IMR-90 (cell line): ENCODE measurements around the gene SPOCK3. TPM values are rescaled to one million over a fixed set of nuclear protein-coding genes. Genes with fewer than 3 reads are reported as not detected.

Source experiments
- ATAC-seq: fragments of 200-7000 bp; cut with Tn5 transposase; 2 replicates; pipeline ENCODE4 v1.9.1; 2020; ENCODE audit warnings: low read depth, mild to moderate bottlenecking, moderate library complexity
- BruUV-seq: library from RNA; stranded (reverse); fragments of 400-500 nt; replicated peaks from 2 replicates; lab custom pipeline; 2021; lab: Mats Ljungman, UMichigan
- CTCF ChIA-PET: fragments of 300-600 bp; formaldehyde crosslinking; extraction: SDS; loops from one replicate; lab custom pipeline; 2021; ENCODE audit warnings: antibody characterized with exemption; lab: Yijun Ruan, JAX
- POLR2A ChIA-PET: fragments of 300-600 bp; sonication (Branson Sonifier 250); formaldehyde crosslinking; loops from one replicate; lab custom pipeline; 2022; ENCODE audit warnings: antibody characterized with exemption; ENCODE audit not compliant: unreplicated experiment; lab: Charles Lee
- DNase-seq: peaks from one replicate; pipeline ENCODE4 v3.0.0; 2013
- H2AFZ ChIP-seq: replicated peaks from 2 replicates; pipeline ENCODE3; 2013; ENCODE audit warnings: low read length, mild to moderate bottlenecking; ENCODE audit not compliant: poor library complexity
- H2AK5ac ChIP-seq: 2 replicates; pipeline ENCODE4 v1.6.1; 2013; ENCODE audit warnings: low read depth, low read length, inconsistent platforms
- H2AK9ac ChIP-seq: replicated peaks from 2 replicates; pipeline ENCODE3; 2013; ENCODE audit warnings: mild to moderate bottlenecking, low read depth, low read length, moderate library complexity; ENCODE audit not compliant: poor library complexity
- H2BK120ac ChIP-seq: 2 replicates; pipeline ENCODE4 v1.6.1; 2013; ENCODE audit warnings: low read depth, low read length, inconsistent platforms
- H2BK15ac ChIP-seq: 3 replicates; pipeline ENCODE4 v1.6.1; 2013; ENCODE audit warnings: low read depth, low read length, inconsistent platforms
- H2BK20ac ChIP-seq: 2 replicates; pipeline ENCODE4 v1.6.1; 2013; ENCODE audit warnings: low read depth, mild to moderate bottlenecking, inconsistent platforms, low read length, moderate library complexity
- H2BK5ac ChIP-seq: 2 replicates; pipeline ENCODE4 v1.6.1; 2013; ENCODE audit warnings: mild to moderate bottlenecking, low read depth, low read length, inconsistent platforms; ENCODE audit not compliant: poor library complexity, severe bottlenecking
- H3K14ac ChIP-seq: replicated peaks from 2 replicates; pipeline ENCODE4 v1.6.1; 2013; ENCODE audit warnings: low read depth, low read length, inconsistent platforms
- H3K18ac ChIP-seq: 2 replicates; pipeline ENCODE4 v1.6.1; 2013; ENCODE audit warnings: low read depth, low read length, control low read depth
- H3K23ac ChIP-seq: 2 replicates; pipeline ENCODE4 v1.6.1; 2013; ENCODE audit warnings: low read depth, low read length, inconsistent platforms
- H3K27ac ChIP-seq: 2 replicates; pipeline ENCODE4 v1.5.1; 2013; ENCODE audit warnings: mild to moderate bottlenecking, control low read depth, low read length; ENCODE audit not compliant: insufficient read depth
- H3K27me3 ChIP-seq: 2 replicates; pipeline ENCODE4 v1.6.1; 2013; ENCODE audit warnings: low read length; ENCODE audit not compliant: control insufficient read depth, insufficient read depth
- H3K36me3 ChIP-seq: 2 replicates; pipeline ENCODE4 v1.6.1; 2013; ENCODE audit warnings: low read length, mixed read lengths; ENCODE audit not compliant: control insufficient read depth, insufficient read depth
- H3K4ac ChIP-seq: 2 replicates; pipeline ENCODE4 v1.6.1; 2013; ENCODE audit warnings: low read depth, low read length, inconsistent platforms
- H3K4me1 ChIP-seq: 2 replicates; pipeline ENCODE4 v1.6.1; 2013; ENCODE audit warnings: low read length, mixed read lengths; ENCODE audit not compliant: control insufficient read depth, insufficient read depth
- H3K4me2 ChIP-seq: 2 replicates; pipeline ENCODE4 v1.6.1; 2013; ENCODE audit warnings: low read depth, mild to moderate bottlenecking, control low read depth, low read length, moderate library complexity
- H3K4me3 ChIP-seq: 2 replicates; pipeline ENCODE4 v1.5.1; 2013; ENCODE audit warnings: low read depth, mild to moderate bottlenecking, control low read depth, low read length, moderate library complexity; ENCODE audit not compliant: insufficient read depth
- H3K56ac ChIP-seq: 2 replicates; pipeline ENCODE4 v1.6.1; 2013; ENCODE audit warnings: low read length, inconsistent platforms; ENCODE audit not compliant: insufficient read depth; ENCODE audit errors: extremely low read depth
- H3K79me1 ChIP-seq, 2 experiments: 2 replicates each; pipeline ENCODE4 v1.6.1; 2013; ENCODE audit warnings: low read length in 2 of 2, inconsistent platforms in 1 of 2, low read depth in 1 of 2
- H3K9ac ChIP-seq: 2 replicates; pipeline ENCODE4 v1.6.1; 2013; ENCODE audit warnings: low read depth, low read length, control low read depth
- H3K9me1 ChIP-seq: 2 replicates; pipeline ENCODE4 v1.6.1; 2013; ENCODE audit warnings: low read length, inconsistent platforms; ENCODE audit not compliant: insufficient read depth
- H3K9me3 ChIP-seq: 2 replicates; pipeline ENCODE4 v1.6.1; 2013; ENCODE audit warnings: low read length; ENCODE audit not compliant: control insufficient read depth, insufficient read depth
- H4K20me1 ChIP-seq: 2 replicates; pipeline ENCODE4 v1.6.1; 2013; ENCODE audit warnings: low read length, inconsistent platforms; ENCODE audit not compliant: insufficient read depth
- H4K5ac ChIP-seq: 2 replicates; pipeline ENCODE4 v1.6.1; 2013; ENCODE audit warnings: mild to moderate bottlenecking, low read depth, low read length, control low read depth
- H4K8ac ChIP-seq, 2 experiments: 2 replicates each; pipeline ENCODE4 v1.6.1; 2013; ENCODE audit warnings: low read depth in 2 of 2, low read length in 2 of 2, control low read depth in 1 of 2, inconsistent platforms in 1 of 2
- H4K91ac ChIP-seq: 2 replicates; pipeline ENCODE4 v1.6.1; 2013; ENCODE audit warnings: low read depth, low read length, inconsistent platforms; ENCODE audit not compliant: insufficient read depth
- ELK1 ChIP-seq: fragments of 150-350 bp; IDR thresholded peaks from 2 replicates; pipeline ENCODE4 v1.6.1; 2016; ENCODE audit warnings: low read depth, mild to moderate bottlenecking, low read length, moderate library complexity, borderline replicate concordance
- MAFK ChIP-seq: IDR thresholded peaks from 2 replicates; pipeline ENCODE4 v1.6.1; 2012; ENCODE audit warnings: low read depth, low read length, improper control_type of control experiment
- MXI1 ChIP-seq: IDR thresholded peaks from 2 replicates; pipeline ENCODE4 v1.6.1; 2012; ENCODE audit warnings: low read depth, mild to moderate bottlenecking, low read length, moderate library complexity, borderline replicate concordance
- RAD21 ChIP-seq: IDR thresholded peaks from 2 replicates; pipeline ENCODE4 v1.6.1; 2012; ENCODE audit warnings: low read length, improper control_type of control experiment
- WGBS, 2 experiments: methylation state at CpG; one replicate each; pipeline versions ENCODE4 v1.1.5 to v1.1.7; 2013; ENCODE audit warnings: missing lambda C conversion rate in 2 of 2; ENCODE audit not compliant: insufficient read length in 1 of 2; ENCODE audit errors: extremely low coverage in 2 of 2; 5-methylcytosine and 5-hydroxymethylcytosine counted together
- dilution Hi-C: fragments of 300-500 bp; cut with HindIII; formaldehyde crosslinking; loops from one replicate; pipeline ENCODE4 v1.14.3; 2018; ENCODE audit warnings: low sequenced_read_pairs; ENCODE audit not compliant: unreplicated experiment
- in situ Hi-C: fragments of 300-500 bp; cut with MboI; formaldehyde crosslinking; loops from 3 replicates; pipeline ENCODE4 v1.14.3; 2019; ENCODE audit warnings: low sequenced_read_pairs, inconsistent platforms, mixed read lengths
- intact Hi-C: fragments of 100-400 bp; cut with micrococcal nuclease; formaldehyde crosslinking; loops from 2 replicates; pipeline ENCODE4 v1.10.0; 2022
- polyA plus RNA-seq, 3 experiments: library from polyadenylated mRNA; depleted of rRNA; stranded (reverse); fragments of >200 nt; gene quantifications; 2 replicates each; pipeline ENCODE4 v1.2.3, GENCODE V29; 2012; ENCODE audit warnings: low replicate concordance in 1 of 3
- total RNA-seq: library from RNA; depleted of rRNA; stranded (reverse); fragments of >200 nt; gene quantifications from 2 replicates; pipeline ENCODE4 v1.2.3, GENCODE V29; 2012

The SPOCK3 gene
- total and polyA plus RNA-seq, 2 of the 4 experiments (the other 2 are of a cell fraction), result not detected

DNA sequence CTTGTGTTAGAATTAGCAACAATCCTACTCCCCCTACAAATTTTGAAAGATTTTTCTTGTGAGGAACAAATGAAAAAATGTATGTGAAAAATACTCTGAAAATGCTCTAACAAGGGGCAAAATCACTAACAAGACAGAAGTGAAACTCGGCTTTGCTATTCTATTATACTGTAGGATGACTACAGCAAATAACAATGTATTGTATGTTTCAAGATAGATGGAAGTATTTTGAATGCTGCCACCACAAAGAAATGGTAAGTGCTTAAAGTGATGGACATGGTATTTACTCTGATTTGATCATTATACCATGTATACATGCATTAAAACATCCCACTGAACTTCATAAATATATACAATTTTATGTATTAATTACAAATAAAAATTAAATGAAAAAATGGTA is 192.8 kb downstream of the SPOCK3 start:
- Histone ChIP-seq H2AK5ac (no peak overlapping the region), H2AK9ac (no peak overlapping the region), H3K9ac (no peak overlapping the region), H4K20me1 (no peaks in the 10 kb centered on the region), H3K27me3 (no peaks in the 10 kb centered on the region), H3K36me3 (no peaks in the 10 kb centered on the region), H3K9me1 (no peaks in the 10 kb centered on the region), H3K14ac (no peak overlapping the region), H3K27ac (no peak overlapping the region), H3K23ac (no peak overlapping the region), H2BK20ac (no peak overlapping the region), H3K4me1 (no peaks in the 10 kb centered on the region), H3K18ac (no peak overlapping the region), H2AFZ (no peak overlapping the region), H3K56ac (no peak overlapping the region), H2BK15ac (no peak overlapping the region), H4K8ac (no peak overlapping the region), H3K79me1 (no peaks in the 10 kb centered on the region), H2BK120ac (no peak overlapping the region), H4K5ac (no peak overlapping the region), H3K4me3 (no peak overlapping the region), H3K4me2 (no peak overlapping the region), H3K9me3 (no peaks in the 10 kb centered on the region), H3K4ac (no peak overlapping the region), H4K91ac (no peak overlapping the region), H2BK5ac (no peak overlapping the region)
- no peak for ATAC-seq
- POLR2A ChIA-PET, result no interaction called here
- no peak for DNase-seq
- dilution Hi-C loops (no loop called here), intact Hi-C loops (no loop called here), in situ Hi-C loops (no loop called here)
- no TSS peak for BruUV-seq
- CTCF ChIA-PET, result interaction anchor here (0.6 kb wide), 1 partner anchor 18 kb away, joined by 6 read pairs; no protein-coding TSS in a partner anchor
- WGBS, 2 experiments, result no CpG with 5 or more reads among the region's 1 CpG
- TF ChIP-seq MAFK, result no peak
- no peak for TF ChIP-seq MXI1
- no peak for TF ChIP-seq RAD21
- no peak for TF ChIP-seq ELK1
